ENCODE data around the gene ATL1. TPM values are rescaled to one million over a fixed set of nuclear protein-coding genes. Genes with fewer than 3 reads are reported as not detected.

Gene ATL1
- total and polyA plus RNA-seq, 2 of the 4 experiments (the other 2 are of a cell fraction) = 6.0 to 12.2 TPM

DNA sequence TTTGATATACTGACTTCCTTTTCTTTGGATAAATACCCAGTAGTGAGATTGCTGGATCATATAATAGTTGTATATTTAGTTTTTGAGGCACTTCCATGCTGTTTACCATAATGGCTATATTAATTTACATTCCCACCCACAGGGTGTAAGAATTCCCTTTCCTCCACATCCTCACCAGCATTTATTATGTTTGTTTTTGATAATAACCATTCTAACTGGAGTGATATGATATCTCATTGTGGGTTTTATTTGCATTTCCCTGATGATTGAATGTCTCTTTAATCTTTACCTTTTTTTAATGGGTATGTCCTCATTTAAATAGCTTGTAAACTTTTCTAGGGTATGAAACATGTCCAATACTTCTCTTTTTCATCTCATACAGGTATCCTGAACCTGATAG lies 119.7 kb downstream of the ATL1 start:
- H3K27me3 ChIP-seq (ENCODE audit: control insufficient read depth, insufficient read depth, low read length) = no peaks in the 10 kb centered on the region
- no peak overlapping the region; the same call in 1 of the 2 replicates for H2BK120ac ChIP-seq (ENCODE audit: low read depth, low read length)
- H3K36me3 ChIP-seq (ENCODE audit: control insufficient read depth, insufficient read depth, low read length) = no peaks in the 10 kb centered on the region
- no peak overlapping the region for H2AFZ ChIP-seq (replicated peaks; ENCODE audit: low read length, poor library complexity)
- no peak overlapping the region for H2AK5ac ChIP-seq (ENCODE audit: low read depth, low read length)
- no peak overlapping the region for H3K4me3 ChIP-seq (ENCODE audit: insufficient read depth, low read depth, low read length)
- H3K9me3 ChIP-seq (ENCODE audit: control insufficient read depth, insufficient read depth, low read length) = no peaks in the 10 kb centered on the region
- ATAC-seq (ENCODE audit: low read depth) = no peak
- no peak overlapping the region for H2AK9ac ChIP-seq (replicated peaks; ENCODE audit: low read depth, low read length, poor library complexity)
- intact Hi-C loops (cut with micrococcal nuclease) = no loop called here
- H3K56ac ChIP-seq (ENCODE audit: extremely low read depth, insufficient read depth, low read length) = no peak overlapping the region
- no peak overlapping the region for H4K5ac ChIP-seq (ENCODE audit: low read depth, low read length)
- peaks cover 14% of the 10 kb centered on the region; the same call in 1 of the 2 replicates for H3K9me1 ChIP-seq (ENCODE audit: insufficient read depth, low read length)
- in situ Hi-C loops (cut with MboI; ENCODE audit: low sequenced_read_pairs) = no loop called here
- dilution Hi-C loops (cut with HindIII; ENCODE audit: low sequenced_read_pairs, unreplicated experiment) = no loop called here
- no TSS peak for BruUV-seq (replicated peaks)
- peaks cover 20% of the 10 kb centered on the region for H3K4me1 ChIP-seq (ENCODE audit: control insufficient read depth, insufficient read depth, low read length)
- CTCF ChIA-PET = no interaction called here
- peaks cover 0 to 9% of the 10 kb centered on the region in 2 experiments; a peak in 1 of 4 replicates for H3K79me1 ChIP-seq (ENCODE audit: low read depth in 1 of 2, low read length in 2 of 2)
- no peak overlapping the region for H3K4ac ChIP-seq (ENCODE audit: low read depth, low read length)
- H3K27ac ChIP-seq (ENCODE audit: insufficient read depth, low read length) = no peak overlapping the region
- no peak for DNase-seq
- H3K9ac ChIP-seq (ENCODE audit: low read depth, low read length) = no peak overlapping the region
- H2BK20ac ChIP-seq (ENCODE audit: low read depth, low read length) = no peak overlapping the region; the same call in 1 of the 2 replicates
- H3K23ac ChIP-seq (ENCODE audit: low read depth, low read length) = no peak overlapping the region
- H3K14ac ChIP-seq (replicated peaks; ENCODE audit: low read depth, low read length) = no peak overlapping the region
- H4K8ac ChIP-seq (ENCODE audit: low read depth in 2 of 2, low read length in 2 of 2) = no peak overlapping the region
- no peaks in the 10 kb centered on the region for H4K20me1 ChIP-seq (ENCODE audit: insufficient read depth, low read length)
- H3K4me2 ChIP-seq (ENCODE audit: low read depth, low read length) = no peak overlapping the region
- H3K18ac ChIP-seq (ENCODE audit: low read depth, low read length) = no peak overlapping the region
- no peak overlapping the region for H4K91ac ChIP-seq (ENCODE audit: insufficient read depth, low read depth, low read length)
- no peak overlapping the region; the same call in 2 of the 3 replicates for H2BK15ac ChIP-seq (ENCODE audit: low read depth, low read length)
- no peak for TF ChIP-seq FOS (IDR thresholded peaks at IDR 0.05; ENCODE audit: low read depth, low read length)
- TF ChIP-seq, protein P1, sequence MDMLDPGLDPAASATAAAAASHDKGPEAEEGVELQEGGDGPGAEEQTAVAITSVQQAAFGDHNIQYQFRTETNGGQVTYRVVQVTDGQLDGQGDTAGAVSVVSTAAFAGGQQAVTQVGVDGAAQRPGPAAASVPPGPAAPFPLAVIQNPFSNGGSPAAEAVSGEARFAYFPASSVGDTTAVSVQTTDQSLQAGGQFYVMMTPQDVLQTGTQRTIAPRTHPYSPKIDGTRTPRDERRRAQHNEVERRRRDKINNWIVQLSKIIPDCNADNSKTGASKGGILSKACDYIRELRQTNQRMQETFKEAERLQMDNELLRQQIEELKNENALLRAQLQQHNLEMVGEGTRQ (IDR thresholded peaks at IDR 0.05; ENCODE audit: low read depth, low read length) = no peak
- no peak for TF ChIP-seq SMC3 (IDR thresholded peaks at IDR 0.05; ENCODE audit: low read depth, low read length)
- TF ChIP-seq POLR2A (IDR thresholded peaks at IDR 0.05; ENCODE audit: low read depth, low read length) = no peak
- no peak for TF ChIP-seq MAFK (IDR thresholded peaks at IDR 0.05; ENCODE audit: low read depth, low read length)
- TF ChIP-seq CHD1 (IDR thresholded peaks at IDR 0.05; ENCODE audit: low read depth, low read length) = no peak
- no peak for TF ChIP-seq BHLHE40 (IDR thresholded peaks at IDR 0.05; ENCODE audit: low read depth, low read length)
- no peak for TF ChIP-seq MXI1 (IDR thresholded peaks at IDR 0.05; ENCODE audit: borderline replicate concordance, low read depth, low read length)
- TF ChIP-seq MAZ (IDR thresholded peaks at IDR 0.05; ENCODE audit: borderline replicate concordance, low read depth, low read length) = no peak
- TF ChIP-seq RFX5 (IDR thresholded peaks at IDR 0.05; ENCODE audit: low read depth, low read length) = no peak
- H2BK5ac ChIP-seq (ENCODE audit: low read depth, low read length, poor library complexity, severe bottlenecking) = no peak overlapping the region
- POLR2A ChIA-PET (ENCODE audit: unreplicated experiment) = no interaction called here

Small RNA genes within 50 kb of the gene (microRNA-seq; reads per million reads assigned to microRNA genes)
- not detected for gene RN7SL452P (ENCODE audit: insufficient read depth, insufficient read length)
- not detected for gene SNRPGP1 (ENCODE audit: insufficient read depth, insufficient read length)

Small RNA genes within 50 kb of the gene (small RNA-seq; reads per million reads assigned to genes)
- gene RN7SL452P (0 to 0.04 (median 0) reads per million in 5 experiments), gene SNRPGP1 (0 reads per million in 5 experiments)

Other genes starting within 250 kb of the ATL1 start
- gene L2HGDH, start 247.9 kb upstream of the ATL1 start, total RNA-seq (2012; rRNA removed) = 3.8 and 5.0 TPM in 2 replicates
- gene L2HGDH, start 247.9 kb upstream of the ATL1 start, polyA plus RNA-seq (2012; rRNA removed) = 2.8 and 3.1 TPM in 2 replicates
- gene DMAC2L, start 247.8 kb upstream of the ATL1 start, total RNA-seq (2012; rRNA removed) = 3.9 and 5.0 TPM in 2 replicates
- gene DMAC2L, start 247.8 kb upstream of the ATL1 start, polyA plus RNA-seq (2012; rRNA removed) = 6.1 and 7.8 TPM in 2 replicates
- gene CDKL1, start 163.3 kb upstream of the ATL1 start, total RNA-seq (2012; rRNA removed) = 3.8 and 7.2 TPM in 2 replicates
- gene CDKL1, start 163.3 kb upstream of the ATL1 start, polyA plus RNA-seq (2012; rRNA removed) = 1.5 and 1.9 TPM in 2 replicates
- gene MAP4K5, start 27.6 kb upstream of the ATL1 start, total RNA-seq (2012; rRNA removed) = 46.1 and 66.1 TPM in 2 replicates
- 27.5 and 33.1 TPM in 2 replicates for gene MAP4K5, start 27.6 kb upstream of the ATL1 start, polyA plus RNA-seq (2012; rRNA removed)
- 18.8 and 25.0 TPM in 2 replicates for gene SAV1, start 108.2 kb downstream of the ATL1 start, total RNA-seq (2012; rRNA removed)
- gene SAV1, start 108.2 kb downstream of the ATL1 start, polyA plus RNA-seq (2012; rRNA removed) = 14.7 and 17.0 TPM in 2 replicates

Data from IMR-90 (cell line).